GM21529 (cell line): Measurements from ENCODE around the gene MRPS35.
A peak's percentile ranks its signal among the peaks of the same experiment; 100 is the strongest.
"Not testable (repeated sequence)": the region's sequence is repeated elsewhere in the genome, so short reads cannot be mapped to it uniquely, and the experiment has no call there.

Experiments used
- ATAC-seq: cut with Tn5 transposase; IDR thresholded peaks from one replicate; pipeline ENCODE4 v1.9.1; 2021; ENCODE audit not compliant: unreplicated experiment

Gene MRPS35

GRCh38 chr12:27707216-27707615 is 3.4 kb upstream of the MRPS35 start:
- no peak for ATAC-seq

GRCh38 chr12:27709212-27709931 is 1.3 kb upstream of the MRPS35 start:
- no peak for ATAC-seq

- ATAC-seq: peak; percentile 35
Observed at GRCh38 chr12:27709932-27710591, 570 bp upstream of the MRPS35 start.

- peak; percentile 16 for ATAC-seq
Observed at GRCh38 chr12:27711317-27711682, 668 bp downstream of the MRPS35 start.

DNA sequence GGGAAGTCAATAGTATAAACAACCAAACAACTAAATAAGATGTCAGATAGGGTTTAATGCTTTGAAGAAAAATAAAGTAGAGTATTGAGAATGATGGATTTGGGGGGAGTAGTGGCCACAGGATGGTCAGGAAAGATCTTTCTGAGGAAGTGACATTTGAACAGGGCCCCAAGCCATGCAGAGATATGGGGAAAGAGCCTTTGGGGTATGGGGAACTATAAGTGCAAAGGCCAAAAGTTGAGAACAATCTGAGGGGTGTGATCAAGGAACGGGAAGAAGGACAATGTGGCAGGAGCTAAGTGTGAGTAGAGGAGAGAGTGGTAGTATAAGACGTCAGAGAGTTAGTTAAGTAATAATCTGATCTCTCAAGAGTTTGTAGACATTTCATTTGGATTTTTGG is 1.3 kb downstream of the MRPS35 start:
- ATAC-seq: no peak

DNA sequence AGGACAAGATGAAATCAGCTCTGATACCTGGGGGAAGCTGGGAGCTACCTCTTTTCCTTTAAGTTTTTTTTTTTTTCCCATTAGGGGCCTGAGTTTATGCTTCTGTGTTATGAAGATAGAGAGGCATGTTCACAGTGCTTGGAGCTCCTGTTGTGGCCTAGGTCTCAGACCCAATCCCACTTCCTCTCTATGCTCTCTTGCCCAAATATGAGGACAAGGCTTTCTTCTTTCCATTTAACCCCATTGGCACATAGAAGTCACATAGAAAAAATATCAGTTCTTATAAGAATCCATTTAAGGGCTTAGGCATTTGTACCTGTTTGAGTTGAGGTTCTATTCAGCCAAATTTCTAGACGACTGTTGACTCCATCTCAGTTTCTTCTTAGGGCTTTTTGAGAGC is 12.6 kb downstream of the MRPS35 start:
- no peak for ATAC-seq

- ATAC-seq: no peak
Observed at GRCh38 chr12:27730097-27730588, 19.5 kb downstream of the MRPS35 start.

GRCh38 chr12:27732281-27732680 is 21.6 kb downstream of the MRPS35 start:
- ATAC-seq: no peak

DNA sequence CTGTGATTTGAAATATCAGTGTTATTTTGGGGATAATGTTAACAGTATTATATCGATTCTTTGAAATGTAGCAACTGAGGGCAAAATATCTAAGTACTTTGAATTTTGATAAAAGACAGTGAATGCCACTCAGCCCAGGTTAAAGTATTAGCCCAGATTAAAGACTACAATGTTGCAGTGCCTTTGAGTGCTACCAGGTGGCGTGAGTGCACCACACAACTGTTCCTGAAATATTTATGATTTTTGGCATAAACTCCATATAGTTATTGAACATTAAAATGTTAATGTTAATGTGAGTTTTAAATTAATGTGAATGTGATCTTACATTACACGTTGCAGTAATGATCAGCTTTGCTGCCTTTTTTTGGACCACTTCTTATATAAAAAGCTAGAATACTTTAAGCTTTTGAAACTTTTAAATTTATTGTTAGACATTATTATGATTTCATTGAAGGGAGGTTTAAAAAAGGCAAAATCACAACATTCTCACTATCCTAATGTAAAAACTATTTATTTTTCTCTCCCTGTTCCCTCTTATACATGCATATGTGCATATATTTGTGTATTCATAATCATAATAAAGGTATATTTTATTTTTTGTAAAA is 22.5 kb downstream of the MRPS35 start:
- ATAC-seq: peak; percentile 64

- no peak for ATAC-seq
Observed at GRCh38 chr12:27733791-27734190, 23.2 kb downstream of the MRPS35 start.

DNA sequence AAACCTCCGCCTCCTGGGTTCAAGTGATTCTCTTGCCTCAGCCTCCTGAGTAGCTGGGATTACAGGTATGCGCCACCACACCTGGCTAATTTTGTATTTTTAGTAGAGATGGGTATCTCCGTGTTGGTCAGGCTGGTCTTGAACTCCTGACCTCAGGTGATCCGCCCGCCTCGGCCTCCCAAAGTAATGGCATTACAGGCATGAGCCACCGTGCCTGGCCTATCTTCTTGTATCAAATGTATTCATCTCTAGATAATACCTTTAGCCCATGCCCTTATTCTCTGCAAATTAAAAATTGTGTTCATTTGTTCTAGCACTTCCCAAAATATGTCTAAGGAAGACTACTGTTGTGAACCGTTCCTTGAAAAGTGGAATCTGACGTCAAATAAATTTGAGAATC is 23.7 kb downstream of the MRPS35 start:
- ATAC-seq: not testable (repeated sequence)

DNA sequence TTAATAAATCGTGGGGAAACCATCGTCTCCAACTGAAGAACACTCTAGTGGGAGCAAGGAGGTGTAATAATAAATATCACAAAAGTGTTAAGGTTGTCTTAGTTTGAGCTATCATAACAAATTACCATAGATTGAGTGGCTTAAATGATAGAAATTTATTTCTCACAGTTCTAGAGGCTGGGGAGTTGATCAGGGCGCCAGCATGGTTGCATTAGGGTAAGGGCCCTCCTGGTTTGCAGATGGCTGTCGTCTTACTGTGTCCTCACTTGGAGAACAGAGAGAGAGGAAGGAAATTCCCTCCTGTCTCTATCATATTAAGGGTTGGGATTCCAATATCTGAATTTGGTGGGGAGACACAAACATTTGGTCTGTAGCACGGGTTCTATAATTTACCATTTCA is 33.0 kb downstream of the MRPS35 start:
- no peak for ATAC-seq

DNA sequence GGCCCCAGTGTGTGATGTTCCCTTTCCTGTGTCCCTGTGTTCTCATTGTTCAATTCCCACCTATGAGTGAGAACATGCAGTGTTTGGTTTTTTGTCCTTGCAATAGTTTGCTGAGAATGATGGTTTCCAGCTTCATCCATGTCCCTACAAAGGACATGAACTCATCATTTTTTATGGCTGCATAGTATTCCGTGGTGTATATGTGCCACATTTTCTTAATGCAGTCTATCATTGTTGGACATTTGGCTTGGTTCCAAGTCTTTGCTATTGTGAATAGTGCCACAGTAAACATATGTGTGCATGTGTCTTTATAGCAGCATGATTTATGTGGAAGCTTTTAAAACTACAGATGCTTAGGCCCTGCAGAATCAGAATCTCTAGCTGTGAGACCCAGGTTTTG is 35.1 kb downstream of the MRPS35 start:
- ATAC-seq: not testable (repeated sequence)

- no peak for ATAC-seq
Observed at GRCh38 chr12:27747111-27747820, 36.6 kb downstream of the MRPS35 start.

DNA sequence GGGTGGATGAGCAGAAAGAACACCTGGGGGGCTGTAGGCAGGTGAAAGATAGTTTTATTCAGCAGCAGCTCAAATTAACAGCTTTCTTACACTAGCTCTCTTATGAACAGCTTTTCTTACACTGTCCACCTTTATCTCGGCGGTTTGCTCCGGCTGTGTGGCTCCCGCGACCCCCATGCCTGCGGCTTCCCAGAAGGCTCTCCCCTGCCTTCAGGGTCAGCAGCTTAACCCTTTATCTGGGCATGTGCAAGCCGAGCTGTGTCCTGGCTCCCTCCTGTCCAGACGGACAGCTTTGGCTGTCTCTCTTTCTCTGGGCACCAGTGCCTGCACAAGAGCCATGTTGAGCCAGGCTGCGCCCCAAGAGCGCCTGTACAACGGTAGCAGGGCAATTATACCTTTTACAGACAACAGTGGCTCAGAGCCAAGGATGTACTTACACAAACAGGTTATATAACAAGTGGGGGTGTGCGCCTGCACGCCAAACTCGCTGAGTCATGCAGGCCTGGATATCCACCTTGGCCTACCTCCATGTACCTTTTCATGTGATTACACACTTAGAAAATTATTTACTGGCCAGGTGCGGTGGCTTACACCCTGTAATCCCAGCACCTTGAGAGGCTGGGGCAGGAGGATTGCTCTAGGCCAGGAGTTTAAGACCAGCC is 40.9 kb downstream of the MRPS35 start:
- ATAC-seq: no peak

GRCh38 chr12:27754795-27755194 is 44.2 kb downstream of the MRPS35 start:
- ATAC-seq: no peak

DNA sequence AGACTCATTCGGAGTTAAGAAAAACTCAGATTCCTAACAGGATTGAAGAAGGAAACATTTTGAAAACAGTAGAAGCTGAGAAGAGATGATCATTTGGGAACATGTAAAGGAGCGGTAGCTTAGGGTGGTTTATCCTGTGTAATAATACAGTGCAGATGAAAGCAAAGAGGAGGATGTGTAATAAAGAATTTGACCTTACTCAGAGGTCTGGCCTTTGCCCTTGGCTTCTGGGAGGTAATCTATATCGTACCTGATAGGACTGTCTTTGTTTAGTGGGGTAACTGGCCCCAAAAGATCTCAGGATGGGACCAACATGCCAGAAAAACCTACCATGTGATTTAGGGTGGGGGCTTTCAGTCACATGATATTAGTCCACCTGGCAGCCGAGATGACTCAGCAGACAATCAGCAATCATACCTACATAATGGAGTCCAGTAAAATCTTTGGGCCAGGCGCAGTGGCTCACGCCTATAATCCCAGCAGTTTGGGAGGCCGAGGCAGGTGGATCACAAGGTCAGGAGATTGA is 46.1 kb downstream of the MRPS35 start:
- no peak for ATAC-seq

DNA sequence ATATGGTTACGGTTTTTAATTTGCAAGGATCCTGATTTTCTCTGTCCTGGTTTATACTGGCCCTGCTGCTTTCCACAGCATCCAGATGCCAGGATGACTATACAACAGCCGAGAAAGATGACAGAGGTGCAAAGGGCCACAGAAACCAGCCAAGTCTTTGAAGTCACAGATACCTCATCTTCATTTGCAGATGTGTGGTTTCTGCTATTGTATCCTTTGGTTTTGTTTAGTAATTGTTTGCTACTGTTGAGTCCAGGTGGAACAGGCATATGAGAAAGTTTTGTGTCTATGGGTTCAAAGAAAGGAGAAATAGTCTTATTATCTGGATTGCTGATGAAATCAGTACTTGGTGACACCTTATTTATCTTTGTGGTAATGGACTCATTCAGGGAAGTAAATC is 52.1 kb downstream of the MRPS35 start:
- no peak for ATAC-seq

- peak; percentile 69 for ATAC-seq
Observed at GRCh38 chr12:27766587-27766986, 56.0 kb downstream of the MRPS35 start.

DNA sequence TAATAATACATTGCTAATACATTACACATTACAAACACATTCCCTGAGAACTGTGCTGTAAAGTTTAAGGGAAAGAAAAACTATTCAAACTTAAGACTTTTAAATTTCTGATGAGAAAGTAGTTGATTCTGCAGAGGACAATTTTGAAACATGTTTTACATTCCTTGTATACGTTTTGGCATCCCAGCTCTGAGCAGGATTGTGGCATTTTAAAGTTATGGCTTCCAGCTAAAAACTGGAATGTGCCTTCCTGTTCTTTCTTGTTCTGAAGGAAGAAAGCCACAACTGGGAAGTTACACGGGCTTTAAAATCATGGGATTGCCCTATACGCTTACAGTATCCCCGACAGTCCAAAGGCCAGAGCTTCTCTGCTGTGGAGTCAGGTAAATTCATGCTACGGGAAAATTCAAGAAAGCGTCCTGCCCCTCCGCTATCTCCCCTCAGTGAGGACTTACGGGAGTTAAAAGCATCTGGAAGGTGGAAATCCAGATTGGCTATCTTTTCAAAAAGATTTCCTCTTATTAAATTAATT is 58.6 kb downstream of the MRPS35 start:
- ATAC-seq: no peak
